ENCODE measurements around the gene ASTE1. TPM values are rescaled to one million over a fixed set of nuclear protein-coding genes. Genes with fewer than 3 reads are reported as not detected.
A peak's percentile ranks its signal among the peaks of the same experiment; 100 is the strongest.
"Not testable (repeated sequence)": the region's sequence is repeated elsewhere in the genome, so short reads cannot be mapped to it uniquely, and the experiment has no call there.

Gene ASTE1, protein sequence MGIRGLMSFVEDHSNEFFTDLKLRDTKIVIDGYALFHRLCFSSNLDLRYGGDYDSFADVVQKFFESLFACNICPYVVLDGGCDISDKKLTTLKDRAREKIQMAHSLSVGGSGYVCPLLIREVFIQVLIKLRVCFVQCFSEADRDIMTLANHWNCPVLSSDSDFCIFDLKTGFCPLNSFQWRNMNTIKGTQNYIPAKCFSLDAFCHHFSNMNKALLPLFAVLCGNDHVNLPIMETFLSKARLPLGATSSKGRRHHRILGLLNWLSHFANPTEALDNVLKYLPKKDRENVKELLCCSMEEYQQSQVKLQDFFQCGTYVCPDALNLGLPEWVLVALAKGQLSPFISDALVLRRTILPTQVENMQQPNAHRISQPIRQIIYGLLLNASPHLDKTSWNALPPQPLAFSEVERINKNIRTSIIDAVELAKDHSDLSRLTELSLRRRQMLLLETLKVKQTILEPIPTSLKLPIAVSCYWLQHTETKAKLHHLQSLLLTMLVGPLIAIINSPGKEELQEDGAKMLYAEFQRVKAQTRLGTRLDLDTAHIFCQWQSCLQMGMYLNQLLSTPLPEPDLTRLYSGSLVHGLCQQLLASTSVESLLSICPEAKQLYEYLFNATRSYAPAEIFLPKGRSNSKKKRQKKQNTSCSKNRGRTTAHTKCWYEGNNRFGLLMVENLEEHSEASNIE
- total RNA-seq (2014; rRNA removed; shearing (Covaris generic)) = 11.1 and 11.5 TPM in 2 replicates

DNA sequence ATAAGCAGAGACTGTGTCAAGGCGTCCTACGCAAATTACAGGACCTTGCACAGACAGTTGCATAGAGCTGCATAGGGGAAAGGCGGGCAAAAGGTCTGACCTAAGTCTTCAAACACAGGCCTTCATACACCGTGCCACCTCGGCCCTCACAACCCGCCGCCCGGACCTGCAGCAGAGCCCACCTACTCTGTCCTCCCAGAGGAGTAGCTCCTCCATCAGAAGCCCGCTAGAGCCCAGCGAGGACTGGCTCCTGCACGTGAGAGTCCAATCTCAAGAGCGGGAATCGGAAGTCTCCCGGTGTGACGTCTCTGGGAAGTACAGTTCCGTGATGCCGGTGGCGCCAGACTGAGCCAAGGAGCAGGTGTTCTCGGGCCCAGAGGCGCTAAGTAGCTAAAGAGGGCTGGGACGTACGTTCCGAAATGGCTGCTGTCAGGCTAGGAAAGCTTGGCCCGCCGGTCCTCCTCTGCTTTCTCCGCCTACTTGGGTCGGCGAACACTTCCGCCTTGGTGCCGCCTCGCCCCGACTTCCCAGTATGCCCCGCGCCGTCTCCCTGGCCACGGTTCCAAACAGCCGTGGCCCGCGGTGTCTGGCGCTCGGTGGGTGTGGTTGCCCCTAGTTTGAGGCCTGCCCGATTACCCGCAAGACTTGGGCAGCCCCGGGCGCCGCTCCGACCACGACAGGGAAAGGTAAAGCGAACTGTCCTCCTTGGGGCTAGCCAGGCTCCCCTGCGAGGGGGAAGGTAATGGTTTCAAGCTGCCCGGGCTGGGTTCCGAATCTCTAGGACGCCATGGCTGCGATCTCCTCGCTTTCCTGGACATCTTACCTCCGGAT lies at the start of gene ASTE1, which contains the start of gene NEK11:
Gene ASTE1, minus strand, starts transcription at position 505 of the 831 bp plus-strand sequence. CDS start 1,519 bp downstream, outside the sequence.
Gene NEK11, plus strand, starts transcription at position 557 of the 831 bp plus-strand sequence. CDS start 2,832 bp downstream, outside the sequence.
- peak; percentile 88 for DNase-seq (ENCODE audit: low read depth)

DNA sequence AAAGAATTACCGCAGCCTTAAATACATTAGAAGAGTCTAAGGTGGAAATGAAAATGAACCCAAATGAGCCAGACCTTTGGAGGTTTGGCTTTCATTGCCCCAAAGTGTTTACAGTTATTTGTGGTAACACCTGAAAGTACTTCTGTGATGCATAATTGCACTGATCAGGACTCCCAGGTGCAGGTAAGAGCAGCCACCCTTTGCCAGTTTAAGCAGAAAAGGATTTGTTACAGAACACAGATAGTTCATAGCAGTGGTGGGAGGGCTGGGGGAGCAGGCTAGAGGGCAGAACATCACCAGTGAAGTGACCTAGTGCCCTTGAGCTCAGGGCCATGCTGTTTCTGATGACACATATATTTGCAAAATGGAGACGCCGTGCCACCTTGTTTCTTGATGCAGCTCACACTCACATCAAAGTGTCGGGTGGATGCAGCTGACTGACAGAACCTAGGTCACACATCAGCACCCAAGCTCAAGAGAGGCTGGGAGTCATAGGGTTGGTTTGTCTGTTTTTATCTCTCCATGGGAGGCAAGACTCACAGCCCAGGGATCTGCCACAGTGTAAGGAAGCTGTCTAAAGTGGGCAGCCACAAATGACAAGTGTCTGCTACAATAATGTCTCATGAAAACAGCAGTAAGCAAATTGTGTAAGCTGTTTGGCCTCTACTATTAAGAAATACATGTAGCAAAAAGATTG lies 49.2 kb upstream of the ASTE1 start:
- no peak for DNase-seq (ENCODE audit: low read depth)

DNA sequence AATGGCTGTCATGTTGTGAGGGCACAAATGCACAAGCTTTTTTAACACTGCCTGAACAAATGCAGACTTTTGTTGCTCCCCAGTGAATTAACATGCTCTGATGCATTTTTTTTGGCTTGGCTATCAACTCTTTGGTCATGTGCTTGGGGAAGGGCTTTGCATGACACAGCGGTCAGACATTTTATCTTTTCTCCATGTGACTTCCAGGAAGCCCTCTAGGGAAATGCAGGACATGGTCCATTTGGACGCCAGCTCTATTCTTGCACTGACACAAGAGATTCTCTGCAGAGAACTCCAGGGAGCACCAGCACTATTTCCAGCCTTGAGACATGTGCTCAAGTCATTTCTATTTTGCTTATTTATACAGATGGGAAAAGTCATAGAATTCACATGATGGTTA lies 46.2 kb upstream of the ASTE1 start:
- peak; percentile 76 for DNase-seq (ENCODE audit: low read depth)

DNA sequence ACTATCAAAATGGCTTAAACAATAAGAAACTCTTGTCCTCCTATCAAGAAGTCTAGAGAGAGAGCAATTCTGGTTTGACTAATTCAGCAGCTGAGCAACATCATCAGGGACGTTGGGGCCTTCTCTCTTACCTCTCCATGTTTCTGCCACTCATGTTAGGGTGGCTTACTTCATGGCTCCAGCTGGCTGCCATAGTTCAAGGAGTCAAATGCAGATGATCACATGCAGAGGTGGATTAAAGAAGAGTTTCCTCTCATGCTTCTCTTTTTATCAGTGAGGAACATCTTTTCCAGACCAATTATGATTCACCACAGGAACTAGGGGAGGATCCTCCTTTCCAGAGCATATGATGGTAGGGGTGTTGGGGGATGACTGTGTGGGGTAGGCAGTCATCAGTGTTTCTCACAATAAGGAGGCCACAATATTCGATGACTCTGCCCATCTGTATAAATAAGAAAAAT lies 45.5 kb upstream of the ASTE1 start:
- DNase-seq (ENCODE audit: low read depth) = peak; percentile 81

DNA sequence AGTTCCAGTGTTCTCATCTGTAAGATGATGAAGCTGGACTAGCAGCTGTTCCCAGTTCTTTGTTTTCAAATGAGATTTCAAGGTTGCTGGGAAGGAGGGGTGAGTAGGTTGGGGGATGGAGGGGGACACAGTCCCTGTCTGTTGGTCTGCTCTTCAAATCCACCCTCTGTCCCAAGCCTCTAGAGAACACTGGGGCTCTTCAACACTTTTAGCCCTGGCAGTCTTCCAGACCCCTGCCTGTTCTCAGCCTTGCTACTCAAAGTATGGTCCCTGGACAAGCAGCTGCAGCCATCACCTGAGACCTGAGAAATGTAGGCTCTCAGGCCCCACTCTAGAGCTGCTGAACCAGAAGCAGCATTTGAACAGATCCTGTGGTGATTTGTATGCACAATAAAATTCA lies 41.4 kb upstream of the ASTE1 start:
- no peak for DNase-seq (ENCODE audit: low read depth)

DNA sequence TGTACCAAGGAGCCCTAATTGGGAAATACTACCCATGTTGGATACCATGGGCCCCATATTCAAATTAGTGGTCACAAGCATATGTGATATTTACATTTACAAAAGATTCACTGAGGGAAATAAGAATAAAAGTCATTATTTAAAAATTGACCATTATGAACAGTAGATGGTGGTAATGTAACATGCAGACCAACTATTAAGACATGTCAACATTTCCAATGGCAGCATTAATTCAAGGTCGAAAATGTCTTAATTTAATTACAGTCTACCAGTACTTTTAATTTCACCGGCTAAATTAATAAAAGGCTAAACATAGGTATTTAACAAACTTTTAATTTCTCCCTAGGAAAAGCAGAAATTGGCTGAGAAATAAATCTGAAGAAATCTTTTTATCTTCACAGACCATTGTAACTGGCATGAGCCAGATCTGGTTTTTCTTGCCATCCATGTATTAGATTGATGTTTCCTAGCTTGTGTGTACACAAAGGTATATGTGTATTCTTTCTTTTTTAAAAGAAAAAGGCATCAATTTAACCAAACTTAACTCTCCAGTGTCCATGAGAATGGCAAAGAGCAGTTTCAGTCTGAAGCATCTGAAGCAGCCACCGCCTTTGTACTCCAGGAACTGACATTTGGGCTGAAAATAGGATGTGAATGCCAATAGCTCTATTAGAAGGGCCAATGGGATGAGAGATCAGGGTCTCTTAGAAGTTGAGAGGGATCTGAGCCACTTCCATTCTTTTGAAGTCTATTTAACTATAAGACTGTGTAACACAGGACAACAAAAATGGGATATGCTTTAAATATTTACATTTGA lies 26.6 kb upstream of the ASTE1 start:
- peak; percentile 13 for DNase-seq (ENCODE audit: low read depth)

DNA sequence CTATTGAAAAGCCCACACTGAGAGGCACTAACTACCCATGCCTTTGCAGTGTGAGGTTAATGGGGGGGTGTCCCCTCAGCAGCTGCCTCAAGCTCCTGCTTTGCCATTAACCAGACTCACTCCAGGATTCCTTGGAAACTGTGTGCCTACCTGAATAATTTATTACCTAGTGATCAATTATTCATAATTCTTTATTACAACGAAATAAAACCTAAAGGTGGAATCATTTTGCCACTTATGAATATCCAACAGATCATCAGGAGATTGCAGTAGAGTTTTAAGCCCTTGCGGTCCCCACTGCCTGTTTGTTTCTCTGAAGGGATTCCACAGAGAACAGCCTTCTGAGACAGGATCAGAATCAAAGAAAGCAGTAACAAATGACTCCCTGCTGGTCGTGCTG lies 23.4 kb upstream of the ASTE1 start:
- no peak for DNase-seq (ENCODE audit: low read depth)

DNA sequence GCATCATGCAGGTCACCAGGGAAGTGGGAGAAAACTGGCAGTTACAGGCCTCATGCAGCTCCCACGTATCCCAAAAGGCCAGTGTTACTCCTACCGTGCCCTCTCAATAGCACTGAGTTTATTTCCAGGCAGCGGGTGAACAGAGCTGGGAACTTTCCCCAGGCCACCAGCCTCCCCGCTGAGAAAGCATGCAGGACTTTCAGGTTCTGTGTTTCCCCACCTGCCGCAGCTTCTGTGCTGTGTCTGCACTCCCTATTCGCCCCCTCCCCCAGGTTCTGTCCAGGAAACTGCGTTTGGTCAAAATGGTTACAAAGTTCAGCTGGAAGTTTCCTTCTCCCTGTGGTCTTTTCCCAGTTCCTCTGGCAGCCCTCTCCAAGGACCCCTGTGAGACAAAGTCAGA lies 21.4 kb upstream of the ASTE1 start:
- DNase-seq (ENCODE audit: low read depth) = no peak

DNA sequence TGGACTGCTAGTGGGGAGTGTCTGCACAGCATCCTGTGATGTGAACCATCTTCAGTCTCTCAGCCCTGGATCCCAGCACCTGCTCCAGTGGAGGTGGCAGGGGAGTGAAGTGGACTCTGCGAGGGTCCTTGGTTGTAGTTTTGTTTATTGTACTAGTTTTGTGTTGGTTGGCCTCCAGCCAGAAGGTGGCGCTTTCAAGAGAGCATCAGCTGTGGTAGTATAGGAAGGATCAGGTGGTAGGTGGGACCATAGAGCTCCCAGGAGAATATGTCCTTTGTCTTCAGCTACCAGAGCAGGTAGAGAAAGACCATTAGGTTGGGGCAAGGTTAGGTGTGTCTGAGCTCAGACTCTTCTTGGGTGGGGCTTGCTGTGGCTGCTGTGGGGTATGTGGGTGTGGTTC lies 21.0 kb upstream of the ASTE1 start:
- DNase-seq (ENCODE audit: low read depth) = no peak

DNA sequence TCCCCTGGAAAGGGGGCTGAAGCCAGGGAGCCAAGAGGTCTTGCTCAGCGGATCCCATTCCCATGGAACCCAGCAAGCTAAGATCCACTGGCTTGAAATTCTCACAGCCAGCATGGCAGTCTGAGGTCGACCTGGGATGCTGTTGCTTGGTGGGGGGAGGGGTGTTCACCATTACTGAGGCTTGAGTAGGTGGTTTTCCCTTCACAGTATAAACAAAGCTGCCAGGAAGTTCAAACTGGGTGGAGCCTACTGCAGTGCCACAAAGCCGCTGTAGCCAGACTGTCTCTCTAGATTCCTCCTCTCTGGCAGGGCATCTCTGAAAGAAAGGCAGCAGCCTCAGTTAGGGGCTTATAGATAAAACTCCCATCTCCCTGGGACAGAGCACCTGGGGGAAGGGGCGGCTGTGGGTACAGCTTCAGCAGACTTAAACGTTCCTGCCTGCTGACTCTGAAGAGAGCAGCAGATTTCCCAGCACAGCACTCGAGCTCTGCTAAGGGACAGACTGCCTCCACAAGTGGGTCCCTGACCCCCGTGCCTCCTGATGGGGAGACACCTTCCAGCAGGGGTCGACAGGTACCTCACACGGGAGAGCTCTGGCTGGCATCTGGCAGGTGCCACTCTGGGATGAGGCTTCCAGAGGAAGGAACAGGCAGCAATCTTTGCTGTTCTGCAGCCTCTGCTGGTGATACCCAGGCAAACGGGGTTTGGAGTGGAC lies 15.8 kb upstream of the ASTE1 start:
- DNase-seq (ENCODE audit: low read depth) = not testable (repeated sequence)

DNA sequence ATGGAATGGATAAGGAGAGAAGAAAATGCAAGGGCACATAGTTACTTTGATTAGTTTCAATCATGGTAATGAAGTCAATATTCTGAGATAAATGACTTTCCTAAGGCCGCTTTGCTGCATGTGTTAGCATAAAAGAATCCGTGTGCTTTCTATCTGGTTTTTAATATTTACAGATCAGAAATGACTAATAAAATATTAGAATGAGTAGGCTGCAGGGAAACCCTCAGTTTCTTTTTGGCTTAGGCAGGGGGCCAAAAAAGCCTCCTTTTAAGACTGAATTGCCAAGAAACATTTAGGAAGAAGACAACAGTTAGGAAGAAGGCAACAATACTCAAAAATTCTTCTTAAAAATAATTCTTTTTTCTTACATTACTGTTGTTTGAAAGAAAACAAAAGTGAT lies 11.7 kb upstream of the ASTE1 start:
- no peak for DNase-seq (ENCODE audit: low read depth)

DNA sequence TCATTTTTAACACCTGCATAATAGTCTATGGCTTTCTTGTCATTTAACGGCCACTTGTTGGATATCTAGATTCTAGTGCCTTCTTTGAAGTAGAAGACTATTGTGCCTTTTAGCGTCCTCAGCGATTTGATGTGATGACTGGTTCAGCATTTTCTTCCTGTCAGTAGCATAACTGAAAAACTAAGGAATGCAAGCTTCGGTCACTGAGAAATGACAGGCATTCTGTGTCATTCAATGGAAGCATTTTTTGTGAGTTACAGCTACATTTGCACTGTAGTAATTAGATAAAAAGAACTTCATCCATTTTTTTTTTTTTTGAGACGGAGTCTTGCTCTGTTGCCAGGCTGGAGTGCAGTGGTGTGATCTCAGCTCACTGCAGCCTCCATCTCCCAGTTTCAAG lies 10.4 kb upstream of the ASTE1 start:
- peak; percentile 47 for DNase-seq (ENCODE audit: low read depth)

DNA sequence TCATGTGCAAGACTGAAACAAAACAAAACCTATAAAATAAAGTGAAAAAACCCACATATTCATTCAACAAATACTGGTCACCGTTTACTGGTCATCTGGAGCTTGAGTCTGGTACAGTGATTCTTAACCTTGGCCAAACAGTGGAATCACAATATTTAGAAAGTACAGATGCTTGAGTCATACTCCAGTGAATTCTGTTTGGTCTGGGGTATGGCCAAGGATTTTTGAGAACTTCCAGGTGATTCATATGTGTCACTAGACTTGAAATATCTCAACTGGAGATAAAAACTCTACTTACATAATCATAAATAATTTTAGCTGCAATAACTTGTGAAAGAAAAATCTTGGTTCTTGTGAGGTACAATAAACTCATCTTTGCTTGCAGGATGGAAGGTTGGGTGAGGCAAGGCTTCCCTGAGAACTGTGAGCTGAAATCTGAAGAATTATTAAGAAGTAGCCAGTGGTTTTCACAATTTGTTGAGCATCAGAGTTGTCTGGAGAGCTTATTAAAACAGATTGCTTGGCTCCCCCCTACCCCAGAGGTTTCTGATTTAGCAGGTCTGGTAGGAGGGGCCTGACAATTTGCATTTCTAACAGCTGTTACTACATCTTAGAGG lies 9.7 kb upstream of the ASTE1 start:
- DNase-seq (ENCODE audit: low read depth) = peak; percentile 55

DNA sequence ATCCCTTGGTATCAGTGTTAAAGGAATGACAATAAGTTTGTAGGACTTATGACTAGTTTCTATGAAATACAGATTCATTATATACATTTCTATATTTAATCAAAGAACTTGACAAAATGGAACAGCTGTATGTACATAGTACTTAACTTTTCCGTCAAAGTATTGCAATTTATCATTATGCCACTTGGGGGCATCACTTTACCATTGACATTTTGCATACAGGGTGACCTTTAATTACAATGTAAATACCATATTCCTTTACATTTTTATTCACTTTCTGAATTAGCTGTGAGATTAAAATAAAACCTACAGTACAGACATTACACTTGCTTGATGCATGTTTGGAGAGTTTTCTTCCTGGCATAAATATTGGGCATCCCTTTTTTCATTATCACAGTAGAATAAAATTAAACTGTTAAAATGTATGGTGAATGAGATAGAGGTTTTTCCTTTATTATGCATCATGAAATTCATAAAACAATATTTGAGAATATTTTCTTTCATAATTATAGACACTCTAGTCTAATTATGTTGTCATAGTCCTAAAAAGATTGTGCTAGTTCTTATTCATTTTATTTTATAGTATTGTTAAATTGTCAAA lies 7.0 kb upstream of the ASTE1 start:
- DNase-seq (ENCODE audit: low read depth) = peak; percentile 39

DNA sequence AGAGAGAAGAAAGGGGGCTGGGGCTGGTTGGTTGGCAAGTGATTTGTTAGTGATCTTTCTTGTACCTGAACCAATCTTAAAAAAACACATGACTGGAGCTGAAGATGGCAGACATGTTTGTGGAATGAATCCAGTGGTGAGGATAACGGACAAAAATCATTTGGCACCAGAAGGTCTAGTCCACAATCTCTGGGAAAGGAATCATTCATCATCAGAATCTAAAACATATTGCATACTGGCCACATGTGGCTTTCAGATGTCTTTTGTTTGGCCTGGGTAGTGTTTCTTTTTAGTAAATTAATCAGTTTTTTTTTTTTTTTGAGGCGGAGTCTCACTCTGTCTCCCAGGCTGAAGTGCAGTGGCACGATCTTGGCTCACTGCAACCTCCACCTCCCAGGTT lies 5.0 kb upstream of the ASTE1 start:
- no peak for DNase-seq (ENCODE audit: low read depth)

DNA sequence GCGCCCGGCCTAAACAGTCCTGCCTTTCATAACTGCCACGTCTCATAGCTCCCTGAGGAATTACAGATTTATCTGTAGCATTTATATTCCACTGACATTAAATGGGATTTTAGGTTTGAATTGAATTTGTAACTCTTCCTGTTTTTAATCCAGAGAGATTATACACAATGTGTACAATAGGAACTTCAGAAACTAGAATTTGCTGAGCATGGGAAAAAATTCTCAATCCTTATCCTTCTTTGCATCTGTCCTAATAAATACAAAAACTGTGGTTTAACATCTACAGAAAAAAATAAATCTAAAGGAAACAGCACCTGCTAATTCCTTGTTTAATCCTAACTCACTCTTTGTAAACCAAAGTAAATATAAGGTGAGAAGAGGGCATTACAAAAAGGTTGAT lies 2.2 kb upstream of the ASTE1 start:
- DNase-seq (ENCODE audit: low read depth) = no peak

DNA sequence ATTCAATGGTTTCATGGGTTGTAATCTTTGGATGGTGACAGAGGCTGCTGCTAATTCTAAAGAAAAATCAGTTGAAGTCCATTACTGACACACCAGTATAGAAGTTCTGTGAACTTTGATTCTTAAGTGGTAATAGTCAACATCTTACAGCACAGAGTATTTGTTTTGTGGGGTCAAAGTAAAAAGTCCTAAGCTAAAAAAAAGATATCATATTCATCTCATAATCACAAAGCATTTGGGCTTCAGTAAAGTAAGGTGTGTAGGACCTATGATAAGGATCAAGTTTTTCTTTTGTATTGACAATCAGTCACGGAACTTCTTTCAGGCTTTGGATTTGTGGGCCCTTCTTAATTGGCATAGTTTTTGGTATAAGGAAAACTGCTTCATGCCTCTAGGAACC lies 1.1 kb downstream of the ASTE1 start:
- no peak for DNase-seq (ENCODE audit: low read depth)

DNA sequence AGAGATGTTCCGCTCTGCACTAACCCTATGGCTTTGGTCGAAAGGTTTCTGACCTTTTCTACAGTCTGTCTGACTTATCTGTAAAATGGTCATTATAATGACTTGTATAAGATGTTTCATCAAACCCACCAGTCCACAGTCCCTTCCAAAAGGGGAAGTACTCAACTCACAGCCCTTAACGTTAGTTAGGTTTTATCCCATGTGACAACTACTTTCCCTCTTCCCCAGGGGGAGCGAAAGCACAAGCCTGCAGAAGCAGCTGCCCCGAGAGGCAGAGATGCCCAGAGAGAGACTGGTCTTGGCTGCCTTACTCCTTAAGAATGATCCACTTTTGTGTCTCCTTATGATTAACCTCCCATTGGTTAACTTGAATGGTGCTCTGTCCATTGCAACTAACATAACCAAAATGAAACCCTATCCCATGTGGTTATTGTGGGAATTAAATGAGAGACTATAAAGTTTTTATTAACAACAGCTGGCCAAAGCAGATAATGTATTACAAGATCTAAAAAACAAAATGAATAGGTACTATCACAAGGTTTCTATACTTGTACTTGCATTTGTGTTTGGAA lies 6.4 kb downstream of the ASTE1 start:
- DNase-seq (ENCODE audit: low read depth) = peak; percentile 22

DNA sequence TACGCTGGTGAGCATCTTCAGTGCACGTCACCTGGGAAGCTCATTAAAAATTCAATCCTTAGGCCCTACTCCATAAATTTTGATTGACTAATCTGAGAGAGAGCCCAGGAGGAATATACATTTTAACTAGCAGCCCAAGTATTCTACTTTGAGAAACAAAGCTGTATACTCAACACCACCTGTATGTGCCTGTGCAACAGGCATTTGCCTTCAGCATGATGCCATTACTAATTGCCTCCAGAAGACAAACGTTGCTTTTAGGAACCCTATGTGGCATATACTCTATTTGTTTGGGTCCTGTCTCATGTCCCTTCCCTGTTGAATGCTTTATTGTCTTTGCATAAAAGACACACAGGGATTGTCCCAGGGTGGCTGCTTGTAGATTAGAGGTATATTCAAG lies 7.7 kb downstream of the ASTE1 start:
- DNase-seq (ENCODE audit: low read depth) = no peak

Data from RPMI7951 (cell line).